ENCODE measurements around the gene PWWP2A. TPM values are rescaled to one million over a fixed set of nuclear protein-coding genes. Genes with fewer than 3 reads are reported as not detected.

Gene PWWP2A
- total and polyA plus RNA-seq, 2 of the 4 experiments (the other 2 are of a cell fraction): 8.8 to 12.5 TPM

GRCh38 chr5:160048131-160048530 is 71.1 kb downstream of the PWWP2A start:
- H3K56ac ChIP-seq (ENCODE audit: extremely low read depth, insufficient read depth, low read length): no peak overlapping the region
- H2AFZ ChIP-seq (replicated peaks; ENCODE audit: low read length, poor library complexity): no peak overlapping the region
- WGBS, 2 experiments (ENCODE audit: extremely low coverage in 2 of 2, insufficient read length in 1 of 2): 91% methylated on average over 3 of the region's 9 CpGs; no CpG with 5 or more reads in 1 of the 2 experiments
- H4K5ac ChIP-seq (ENCODE audit: low read depth, low read length): no peak overlapping the region
- no TSS peak for BruUV-seq (replicated peaks)
- dilution Hi-C loops (cut with HindIII; ENCODE audit: low sequenced_read_pairs, unreplicated experiment): no loop called here
- no peak overlapping the region for H3K4me2 ChIP-seq (ENCODE audit: low read depth, low read length)
- H3K23ac ChIP-seq (ENCODE audit: low read depth, low read length): no peak overlapping the region
- no peaks in the 10 kb centered on the region for H4K20me1 ChIP-seq (ENCODE audit: insufficient read depth, low read length)
- no peak overlapping the region for H2BK5ac ChIP-seq (ENCODE audit: low read depth, low read length, poor library complexity, severe bottlenecking)
- no peak overlapping the region for H2BK15ac ChIP-seq (ENCODE audit: low read depth, low read length)
- no peaks in the 10 kb centered on the region for H3K9me3 ChIP-seq (ENCODE audit: control insufficient read depth, insufficient read depth, low read length)
- no peak overlapping the region for H2BK20ac ChIP-seq (ENCODE audit: low read depth, low read length)
- intact Hi-C loops (cut with micrococcal nuclease): no loop called here
- no peak overlapping the region for H4K8ac ChIP-seq (ENCODE audit: low read depth in 2 of 2, low read length in 2 of 2)
- peaks cover 0 to 8% of the 10 kb centered on the region in 2 experiments; a peak in 2 of 4 replicates for H3K79me1 ChIP-seq (ENCODE audit: low read depth in 1 of 2, low read length in 2 of 2)
- no peak overlapping the region for H4K91ac ChIP-seq (ENCODE audit: insufficient read depth, low read depth, low read length)
- ChIA-PET POLR2A (ENCODE audit: unreplicated experiment) (no interaction called here), CTCF (no interaction called here)
- H3K4me3 ChIP-seq (ENCODE audit: insufficient read depth, low read depth, low read length): no peak overlapping the region
- H3K4ac ChIP-seq (ENCODE audit: low read depth, low read length): no peak overlapping the region
- no peak overlapping the region for H3K27ac ChIP-seq (ENCODE audit: insufficient read depth, low read length)
- no peak overlapping the region for H2BK120ac ChIP-seq (ENCODE audit: low read depth, low read length)
- no peak for TF ChIP-seq RCOR1 (IDR thresholded peaks at IDR 0.05; ENCODE audit: insufficient replicate concordance, low read length)
- TF ChIP-seq POLR2A (IDR thresholded peaks at IDR 0.05; ENCODE audit: low read depth, low read length): no peak
- TF ChIP-seq NFE2L2 (IDR thresholded peaks at IDR 0.05; ENCODE audit: low read depth, low read length): no peak
- TF ChIP-seq MAFK (IDR thresholded peaks at IDR 0.05; ENCODE audit: low read depth, low read length): no peak
- TF ChIP-seq CHD1 (IDR thresholded peaks at IDR 0.05; ENCODE audit: low read depth, low read length): no peak
- TF ChIP-seq RAD21 (IDR thresholded peaks at IDR 0.05; ENCODE audit: low read length): no peak
- no peak for TF ChIP-seq CEBPB (IDR thresholded peaks at IDR 0.05; ENCODE audit: low read depth, low read length)
- no peak for TF ChIP-seq FOS (IDR thresholded peaks at IDR 0.05; ENCODE audit: low read depth, low read length)
- no peak for TF ChIP-seq ELK1 (IDR thresholded peaks at IDR 0.05; ENCODE audit: borderline replicate concordance, low read depth, low read length)
- TF ChIP-seq SMC3 (IDR thresholded peaks at IDR 0.05; ENCODE audit: low read depth, low read length): no peak
- no peak for TF ChIP-seq BHLHE40 (IDR thresholded peaks at IDR 0.05; ENCODE audit: low read depth, low read length)
- TF ChIP-seq USF2 (IDR thresholded peaks at IDR 0.05; ENCODE audit: low read depth, low read length): no peak
- no peak for TF ChIP-seq MXI1 (IDR thresholded peaks at IDR 0.05; ENCODE audit: borderline replicate concordance, low read depth, low read length)
- TF ChIP-seq MAZ (IDR thresholded peaks at IDR 0.05; ENCODE audit: borderline replicate concordance, low read depth, low read length): no peak
- TF ChIP-seq RFX5 (IDR thresholded peaks at IDR 0.05; ENCODE audit: low read depth, low read length): no peak
- no peak for TF ChIP-seq CTCF (conservative IDR thresholded peaks at IDR 0.05; ENCODE audit: low read depth, low read length)
- H3K9me1 ChIP-seq (ENCODE audit: insufficient read depth, low read length): peaks cover 4% of the 10 kb centered on the region; the same call in 1 of the 2 replicates
- no peak overlapping the region for H3K18ac ChIP-seq (ENCODE audit: low read depth, low read length)
- H3K14ac ChIP-seq (replicated peaks; ENCODE audit: low read depth, low read length): no peak overlapping the region
- H3K9ac ChIP-seq (ENCODE audit: low read depth, low read length): no peak overlapping the region
- H2AK9ac ChIP-seq (replicated peaks; ENCODE audit: low read depth, low read length, poor library complexity): no peak overlapping the region
- H3K27me3 ChIP-seq (ENCODE audit: control insufficient read depth, insufficient read depth, low read length): no peaks in the 10 kb centered on the region
- H3K4me1 ChIP-seq (ENCODE audit: control insufficient read depth, insufficient read depth, low read length): no peaks in the 10 kb centered on the region
- DNase-seq (no peak), ATAC-seq (ENCODE audit: low read depth) (no peak)
- in situ Hi-C loops (cut with MboI; ENCODE audit: low sequenced_read_pairs): no loop called here
- H3K36me3 ChIP-seq (ENCODE audit: control insufficient read depth, insufficient read depth, low read length): peaks cover 20% of the 10 kb centered on the region
- no peak overlapping the region for H2AK5ac ChIP-seq (ENCODE audit: low read depth, low read length)

Measured in IMR-90 (cell line).